Right lobe of liver (tissue), 6 donors: ENCODE results near the gene INPP5D. TPM values are rescaled to one million over a fixed set of nuclear protein-coding genes. Genes with fewer than 3 reads are reported as not detected.

Experiments
- ATAC-seq, 4 donors: fragments of 200-7000 bp; cut with Tn5 transposase; one replicate each; pipeline ENCODE4 v1.9.1; 2020; ENCODE audit warnings: mild to moderate bottlenecking in 4 of 4, moderate library complexity in 4 of 4
- DNase-seq, 3 donors: peaks; one replicate each; pipeline ENCODE4 v3.0.0-alpha.2; 2020
- H3K27ac ChIP-seq, 3 donors: fragments of 200-600 bp; one replicate each; pipeline ENCODE4 v1.8.0; 2022
- H3K27me3 ChIP-seq, 2 donors: fragments of 200-600 bp; one replicate each; pipeline ENCODE4 v1.8.0; 2022
- H3K36me3 ChIP-seq, 4 donors: fragments of 200-600 bp; sonication (generic) in 1 of 4; one replicate each; pipeline versions ENCODE4 v1.5.1 to v1.8.0; 2017 to 2022; ENCODE audit warnings: control low read depth in 1 of 4
- H3K4me1 ChIP-seq, 4 donors: fragments of 200-600 bp; sonication (generic) in 1 of 4; one replicate each; pipeline versions ENCODE4 v1.5.1 to v1.8.0; 2017 to 2022; ENCODE audit warnings: control low read depth in 1 of 4
- H3K4me3 ChIP-seq, 3 donors: fragments of 200-600 bp; one replicate each; pipeline ENCODE4 v1.8.0; 2022
- H3K9me3 ChIP-seq, 4 donors: fragments of 200-600 bp; sonication (generic) in 1 of 4; one replicate each; pipeline versions ENCODE4 v1.5.1 to v1.8.0; 2017 to 2022; ENCODE audit warnings: control low read depth in 1 of 4
- POLR2A ChIP-seq: fragments of 450-650 bp; IDR thresholded peaks from one replicate; pipeline ENCODE4 v1.6.1; 2017; ENCODE audit warnings: antibody characterized with exemption, mild to moderate bottlenecking
- WGBS: methylation state at CpG from one replicate; pipeline ENCODE4 v1.1.6; 2018; ENCODE audit warnings: low coverage, low lambda C conversion rate; ENCODE audit not compliant: insufficient coverage; ENCODE audit errors: missing lambda C conversion rate; 5-methylcytosine and 5-hydroxymethylcytosine counted together
- intact Hi-C, 2 donors: fragments of 100-400 bp; cut with DNase I; formaldehyde crosslinking; loops; one replicate each; pipeline versions ENCODE4 v1.11.2 to v1.14.1; 2022
- total RNA-seq, 6 experiments: library from RNA; depleted of rRNA in 2 of 6; stranded (reverse); fragments of >200 nt in 2 of 6; fragmentation: NEBNext Ultra II Directional in 3 of 6; extraction: Animal tissue kit (Norgen Biotek cat#: 25700) in 3 of 6; gene quantifications; one replicate each; pipeline versions ENCODE4 v1.1.0 to v1.2.4, GENCODE V29; 2016 to 2023
- TF ChIP-seq, protein P1 (sequence below), 4 donors: fragments of 200-600 bp in 3 of 4; fragments of 450-650 bp in 1 of 4; IDR thresholded peaks; one replicate each; pipeline versions ENCODE4 v1.5.1 to v1.8.0; 2016 to 2022; ENCODE audit warnings: antibody characterized with exemption in 4 of 4, mild to moderate bottlenecking in 2 of 4
- donor health status: DM: no; HTN: yes; CAD: no.
- donor health status: DM: no; HTN: no; CAD: no.
- donor health status: DM: no; HTN: no; CAD: no.
- donor health status: DM: no; HTN: yes; CAD: no.
- donor health status: DM: no; HTN: yes; CAD: no.

INPP5D gene
- total RNA-seq, 6 experiments from 2014 or later: 3.5 to 8.1 (median 5.5) TPM

DNA sequence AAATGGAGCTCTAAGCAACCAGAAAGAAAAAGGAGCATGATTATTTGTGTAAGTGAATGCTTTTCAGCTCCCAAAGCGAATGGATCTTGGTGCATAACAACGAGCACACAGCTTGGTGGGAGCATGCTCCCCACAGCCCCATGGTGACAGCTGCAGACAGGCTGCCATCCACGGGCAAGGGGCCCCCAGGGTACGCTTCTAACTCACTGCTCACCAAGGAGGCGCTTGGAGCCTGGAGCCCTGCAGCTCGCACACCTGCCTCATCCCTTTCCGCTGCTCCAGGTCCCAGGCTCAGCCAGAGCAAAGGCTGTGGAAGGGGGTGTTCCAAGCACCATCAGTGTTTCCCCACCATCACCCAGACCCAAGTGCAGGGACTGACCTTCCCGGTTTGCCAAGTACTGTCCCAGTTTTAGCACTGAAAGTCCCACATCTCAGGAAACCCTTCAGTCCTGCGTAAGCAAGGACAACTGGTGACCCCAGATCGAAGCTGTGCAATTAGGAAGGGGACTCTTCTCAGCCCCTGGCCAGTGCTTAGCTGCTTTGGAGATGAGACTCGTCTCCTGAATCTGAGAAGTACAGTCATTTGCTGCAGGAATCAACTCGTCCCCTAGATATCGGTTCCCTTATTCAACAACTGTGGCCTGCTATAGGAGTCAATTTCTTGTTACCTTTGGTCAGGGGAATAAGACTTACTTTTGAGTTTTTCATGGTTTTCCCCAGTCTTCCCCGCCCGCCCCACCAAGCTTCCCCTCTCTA lies 141.3 kb downstream of the INPP5D start:
- 67% methylated on average over 6 of the region's 15 CpGs for WGBS
- H3K36me3 ChIP-seq: no peaks in the 10 kb centered on the region
- H3K27ac ChIP-seq: no peak overlapping the region
- TF ChIP-seq, protein P1, sequence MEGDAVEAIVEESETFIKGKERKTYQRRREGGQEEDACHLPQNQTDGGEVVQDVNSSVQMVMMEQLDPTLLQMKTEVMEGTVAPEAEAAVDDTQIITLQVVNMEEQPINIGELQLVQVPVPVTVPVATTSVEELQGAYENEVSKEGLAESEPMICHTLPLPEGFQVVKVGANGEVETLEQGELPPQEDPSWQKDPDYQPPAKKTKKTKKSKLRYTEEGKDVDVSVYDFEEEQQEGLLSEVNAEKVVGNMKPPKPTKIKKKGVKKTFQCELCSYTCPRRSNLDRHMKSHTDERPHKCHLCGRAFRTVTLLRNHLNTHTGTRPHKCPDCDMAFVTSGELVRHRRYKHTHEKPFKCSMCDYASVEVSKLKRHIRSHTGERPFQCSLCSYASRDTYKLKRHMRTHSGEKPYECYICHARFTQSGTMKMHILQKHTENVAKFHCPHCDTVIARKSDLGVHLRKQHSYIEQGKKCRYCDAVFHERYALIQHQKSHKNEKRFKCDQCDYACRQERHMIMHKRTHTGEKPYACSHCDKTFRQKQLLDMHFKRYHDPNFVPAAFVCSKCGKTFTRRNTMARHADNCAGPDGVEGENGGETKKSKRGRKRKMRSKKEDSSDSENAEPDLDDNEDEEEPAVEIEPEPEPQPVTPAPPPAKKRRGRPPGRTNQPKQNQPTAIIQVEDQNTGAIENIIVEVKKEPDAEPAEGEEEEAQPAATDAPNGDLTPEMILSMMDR (IDR thresholded peaks at IDR 0.05): no peak
- no peak for TF ChIP-seq POLR2A
- ATAC-seq (no peak), DNase-seq (no peak)
- H3K4me3 ChIP-seq: no peak overlapping the region
- H3K9me3 ChIP-seq: no peaks in the 10 kb centered on the region
- no peaks in the 10 kb centered on the region for H3K4me1 ChIP-seq
- no peaks in the 10 kb centered on the region for H3K27me3 ChIP-seq
- intact Hi-C loops: no loop called here

DNA sequence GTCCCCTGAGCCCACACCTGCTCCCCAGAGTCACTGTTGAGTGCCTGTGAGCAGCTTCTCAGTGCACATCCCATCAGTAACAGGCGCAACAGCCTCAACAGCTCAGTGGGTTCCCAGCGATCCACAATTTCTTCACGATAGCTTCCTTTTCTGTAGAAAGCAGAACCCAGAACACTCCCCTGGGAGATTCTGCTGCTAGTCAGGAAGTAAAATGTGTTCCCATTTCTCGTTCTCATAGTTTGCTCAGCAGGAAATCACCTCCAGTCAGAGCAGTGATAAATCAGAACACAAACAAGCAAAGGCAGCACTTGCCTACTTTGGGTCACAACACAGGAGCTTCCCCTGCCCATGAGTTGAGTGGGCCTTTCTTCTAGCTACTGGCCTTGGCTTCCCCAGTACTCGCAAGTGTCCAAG lies 142.4 kb downstream of the INPP5D start:
- no peak overlapping the region for H3K4me3 ChIP-seq
- no peaks in the 10 kb centered on the region for H3K27me3 ChIP-seq
- WGBS: 60% methylated on average over 2 of the region's 5 CpGs
- TF ChIP-seq, protein P1 (IDR thresholded peaks at IDR 0.05): no peak
- TF ChIP-seq POLR2A: no peak
- H3K4me1 ChIP-seq: no peaks in the 10 kb centered on the region
- intact Hi-C loops: no loop called here
- H3K9me3 ChIP-seq: no peaks in the 10 kb centered on the region
- no peaks in the 10 kb centered on the region for H3K36me3 ChIP-seq
- no peak for DNase-seq
- no peak overlapping the region for H3K27ac ChIP-seq
- ATAC-seq: peak; percentile 35 to 57 (median 47)

DNA sequence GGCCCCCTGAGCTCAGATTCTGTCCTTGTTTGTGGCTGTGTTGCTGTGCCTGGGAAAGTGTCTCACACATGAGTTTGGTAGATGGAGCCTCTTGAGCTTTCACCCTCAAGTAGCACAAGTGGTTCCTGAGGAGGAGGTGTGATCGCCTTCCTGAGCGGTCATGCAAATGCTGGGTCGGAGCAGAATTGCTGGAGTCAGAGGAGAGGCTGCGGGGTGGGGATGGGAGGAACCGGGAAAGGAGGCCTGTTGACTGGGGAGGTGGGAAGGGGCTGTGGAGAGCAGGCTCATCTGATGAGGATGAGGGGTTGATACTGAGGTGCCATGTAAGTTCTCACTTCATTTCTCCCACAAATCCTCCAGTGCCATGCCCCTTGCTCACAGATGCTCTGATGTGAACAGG lies 142.9 kb downstream of the INPP5D start:
- no peak overlapping the region for H3K27ac ChIP-seq
- H3K9me3 ChIP-seq: no peaks in the 10 kb centered on the region
- DNase-seq (no peak), ATAC-seq (no peak)
- no peaks in the 10 kb centered on the region for H3K27me3 ChIP-seq
- intact Hi-C loops: no loop called here
- TF ChIP-seq, protein P1 (IDR thresholded peaks at IDR 0.05): no peak
- TF ChIP-seq POLR2A: no peak
- H3K36me3 ChIP-seq: no peaks in the 10 kb centered on the region
- no peak overlapping the region for H3K4me3 ChIP-seq
- WGBS: 100% methylated on average over 5 of the region's 5 CpGs
- no peaks in the 10 kb centered on the region for H3K4me1 ChIP-seq

DNA sequence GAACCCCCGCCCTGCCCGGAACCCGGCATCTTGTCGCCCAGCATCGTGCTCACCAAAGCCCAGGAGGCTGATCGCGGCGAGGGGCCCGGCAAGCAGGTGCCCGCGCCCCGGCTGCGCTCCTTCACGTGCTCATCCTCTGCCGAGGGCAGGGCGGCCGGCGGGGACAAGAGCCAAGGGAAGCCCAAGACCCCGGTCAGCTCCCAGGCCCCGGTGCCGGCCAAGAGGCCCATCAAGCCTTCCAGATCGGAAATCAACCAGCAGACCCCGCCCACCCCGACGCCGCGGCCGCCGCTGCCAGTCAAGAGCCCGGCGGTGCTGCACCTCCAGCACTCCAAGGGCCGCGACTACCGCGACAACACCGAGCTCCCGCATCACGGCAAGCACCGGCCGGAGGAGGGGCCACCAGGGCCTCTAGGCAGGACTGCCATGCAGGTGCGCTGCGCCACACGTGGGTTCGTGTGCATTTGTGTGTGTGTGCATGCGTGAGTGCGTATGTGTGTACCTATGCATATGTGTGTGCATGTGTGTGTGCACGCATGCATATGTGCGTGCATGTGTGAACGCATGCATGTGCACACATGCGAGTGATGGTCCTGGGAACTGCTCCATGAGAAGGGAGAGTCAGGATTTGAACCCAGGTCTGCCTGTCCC lies 144.3 kb downstream of the INPP5D start:
- Histone ChIP-seq H3K4me1 (no peaks in the 10 kb centered on the region), H3K27me3 (no peaks in the 10 kb centered on the region), H3K36me3 (no peaks in the 10 kb centered on the region), H3K4me3 (no peak overlapping the region), H3K9me3 (no peaks in the 10 kb centered on the region), H3K27ac (no peak overlapping the region)
- no peak for ATAC-seq
- WGBS: 92% methylated on average over 21 of the region's 50 CpGs
- TF ChIP-seq POLR2A: no peak
- intact Hi-C loops: no loop called here
- DNase-seq: no peak

DNA sequence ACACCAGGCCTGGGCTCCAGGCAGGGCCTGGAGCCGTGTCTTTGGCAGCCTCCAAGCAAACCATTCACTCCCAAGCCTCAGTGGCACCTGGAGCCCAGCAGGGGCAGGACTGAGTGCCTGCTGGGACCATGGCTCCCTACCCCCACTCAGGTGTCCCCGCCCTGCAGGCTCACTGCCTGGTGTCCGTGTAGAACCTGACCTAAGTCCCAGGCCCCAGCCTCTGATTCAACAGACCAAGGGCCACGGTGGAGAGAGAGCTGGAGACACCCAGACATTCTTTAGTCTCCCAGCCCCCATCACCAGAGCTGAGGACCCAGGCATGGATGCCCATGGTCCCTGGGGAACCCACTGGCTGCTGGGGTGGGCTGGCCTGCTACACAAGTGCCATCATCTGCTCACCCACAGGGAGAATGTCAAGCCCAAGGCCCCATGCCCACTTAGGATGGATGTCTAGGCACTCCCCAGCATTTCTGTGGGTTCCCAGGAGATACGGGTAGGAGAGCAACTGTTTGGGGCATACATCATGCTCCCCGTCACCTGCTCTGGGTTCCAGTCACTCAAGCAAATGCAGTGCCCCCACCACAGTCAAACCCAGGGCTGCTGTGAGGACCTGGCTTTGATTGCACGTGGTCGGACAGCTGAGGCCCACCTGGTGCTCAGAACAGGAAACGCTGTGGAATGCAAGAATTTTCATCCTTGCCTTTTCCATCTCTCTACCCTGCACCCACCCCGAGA lies 148.4 kb downstream of the INPP5D start:
- Histone ChIP-seq H3K4me1 (no peaks in the 10 kb centered on the region), H3K27ac (no peak overlapping the region), H3K27me3 (no peaks in the 10 kb centered on the region), H3K9me3 (no peaks in the 10 kb centered on the region), H3K4me3 (no peak overlapping the region), H3K36me3 (no peaks in the 10 kb centered on the region)
- TF ChIP-seq, protein P1 (IDR thresholded peaks at IDR 0.05): no peak
- ATAC-seq (no peak), DNase-seq (no peak)
- intact Hi-C loops: no loop called here
- 100% methylated on average over 1 of the region's 10 CpGs for WGBS
